BE2C (cell line): ENCODE data around the gene SIRT6.

Experiments used
- DNase-seq: peaks from one replicate; pipeline ENCODE4 v3.0.0-alpha.2; 2020
- H3K27me3 ChIP-seq: fragments of 250-450 bp; sonication (Bioruptor Pico); 2 replicates; pipeline ENCODE4 v1.5.1; 2020; ENCODE audit warnings: mild to moderate bottlenecking
- H3K36me3 ChIP-seq: fragments of 250-450 bp; sonication (Bioruptor Pico); 2 replicates; pipeline ENCODE4 v1.5.1; 2020; ENCODE audit warnings: mild to moderate bottlenecking
- H3K4me1 ChIP-seq: fragments of 250-450 bp; sonication (Bioruptor Pico); 2 replicates; pipeline ENCODE4 v1.5.1; 2020
- H3K4me3 ChIP-seq: 2 replicates; pipeline ENCODE4 v1.5.1; 2011; ENCODE audit warnings: low read depth, low read length
- H3K9me3 ChIP-seq: fragments of 250-450 bp; sonication (Bioruptor Pico); 2 replicates; pipeline ENCODE4 v1.5.1; 2020
- CTCF ChIP-seq: IDR thresholded peaks from 2 replicates; pipeline ENCODE4 v1.5.1; 2012; ENCODE audit warnings: mild to moderate bottlenecking, low read depth, low read length

The SIRT6 gene

DNA sequence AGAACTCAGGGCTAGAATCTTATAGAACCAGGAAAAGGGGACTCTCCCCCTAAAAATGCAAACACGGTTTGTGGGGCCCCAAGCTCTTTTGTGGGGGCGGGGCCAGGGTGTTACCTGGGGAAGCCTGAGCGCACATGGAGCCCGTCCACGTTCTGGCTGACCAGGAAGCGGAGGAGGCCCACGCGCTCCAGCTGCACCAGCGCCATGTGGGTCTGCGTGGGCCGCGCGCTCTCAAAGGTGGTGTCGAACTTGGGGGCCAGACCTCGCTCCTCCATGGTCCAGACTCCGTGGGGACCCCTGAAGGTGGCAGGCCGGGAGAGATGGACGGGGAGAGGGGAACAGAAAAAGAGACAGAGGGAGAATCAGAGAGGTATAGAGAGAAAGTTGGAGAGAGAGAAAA lies 3.4 kb downstream of the SIRT6 start:
- Histone ChIP-seq H3K36me3 (peaks cover 7% of the 10 kb centered on the region), H3K4me3 (no peak overlapping the region), H3K4me1 (no peaks in the 10 kb centered on the region), H3K9me3 (no peaks in the 10 kb centered on the region), H3K27me3 (no peaks in the 10 kb centered on the region)
- no peak for TF ChIP-seq CTCF
- DNase-seq: no peak

DNA sequence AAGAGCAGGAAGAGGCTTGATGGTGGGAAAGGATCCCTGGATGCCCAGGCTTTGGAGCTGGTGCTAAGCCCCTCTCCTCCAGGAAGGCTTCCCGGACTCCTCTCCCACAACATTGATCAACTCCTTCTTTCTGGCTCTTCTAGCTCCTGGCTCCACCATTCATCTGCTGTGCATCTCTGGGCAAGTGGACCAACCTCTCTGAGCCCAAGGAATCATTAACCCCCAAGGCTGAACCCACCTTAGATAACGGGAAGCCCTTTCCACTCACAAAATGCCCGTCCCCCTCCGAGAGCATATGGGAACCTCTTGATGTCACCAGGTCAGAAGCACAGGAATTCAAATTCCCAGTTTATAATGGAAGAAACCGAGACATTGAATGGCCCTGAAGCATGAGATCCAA lies 5.2 kb downstream of the SIRT6 start:
- Histone ChIP-seq H3K36me3 (peaks cover 7% of the 10 kb centered on the region), H3K4me3 (no peak overlapping the region), H3K9me3 (no peaks in the 10 kb centered on the region), H3K27me3 (peaks cover 13% of the 10 kb centered on the region), H3K4me1 (no peaks in the 10 kb centered on the region)
- TF ChIP-seq CTCF: no peak
- DNase-seq: no peak

DNA sequence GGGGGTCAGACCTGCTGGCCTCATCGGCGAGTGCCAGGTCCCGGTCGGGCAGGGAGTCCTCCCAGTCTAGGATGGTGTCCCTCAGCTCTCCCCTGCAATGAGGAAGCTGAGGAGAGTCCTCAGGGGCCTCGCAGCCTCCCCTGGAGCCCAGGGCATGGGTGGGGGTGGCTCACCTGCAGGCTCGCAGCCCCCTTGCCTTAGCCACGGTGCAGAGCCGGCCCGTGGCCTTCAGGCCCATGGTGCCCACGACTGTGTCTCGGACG lies 6.8 kb downstream of the SIRT6 start:
- Histone ChIP-seq H3K9me3 (no peaks in the 10 kb centered on the region), H3K36me3 (peaks cover 6% of the 10 kb centered on the region), H3K4me1 (no peaks in the 10 kb centered on the region), H3K4me3 (no peak overlapping the region), H3K27me3 (peaks cover 18% of the 10 kb centered on the region)
- DNase-seq: no peak
- TF ChIP-seq CTCF: no peak

DNA sequence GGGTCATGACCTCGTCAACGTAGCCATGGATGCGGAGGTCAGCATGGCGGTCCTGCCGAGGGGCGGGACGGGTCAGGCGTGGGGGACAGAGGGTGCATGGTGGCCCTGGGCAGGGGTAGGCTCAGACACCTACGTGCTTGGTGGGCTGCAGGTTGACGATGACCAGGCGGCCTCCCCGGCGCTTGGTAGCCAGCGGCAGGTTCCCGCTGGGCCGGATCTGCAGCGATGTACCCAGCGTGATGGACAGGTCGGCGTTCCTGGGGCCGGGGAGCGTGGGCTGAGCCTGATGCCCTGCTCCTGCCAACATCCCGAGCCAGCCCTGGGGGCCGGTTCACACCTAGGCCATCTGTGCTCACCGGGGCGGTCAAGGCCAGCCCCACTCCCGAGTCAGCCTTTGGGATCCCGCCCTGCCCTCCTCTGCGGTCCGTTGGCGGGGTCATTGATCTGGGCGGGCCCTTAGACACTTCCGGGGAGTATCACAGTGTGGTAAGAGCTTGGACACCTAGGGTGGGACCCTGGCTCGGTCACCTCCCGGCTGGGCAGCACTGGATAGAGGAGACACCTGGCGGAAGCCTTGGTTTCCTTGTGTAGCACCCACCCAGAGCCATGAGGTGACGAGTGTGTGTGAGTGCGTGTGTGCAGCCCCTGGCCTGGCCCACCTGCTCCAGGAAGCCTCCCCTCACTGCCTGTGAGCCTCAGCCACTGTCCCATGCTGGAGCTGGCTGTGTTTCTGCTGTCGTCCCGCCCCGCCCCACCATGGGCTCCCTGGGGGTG lies 7.3 kb downstream of the SIRT6 start:
- H3K27me3 ChIP-seq: peaks cover 18% of the 10 kb centered on the region
- DNase-seq: no peak
- H3K9me3 ChIP-seq: no peaks in the 10 kb centered on the region
- no peaks in the 10 kb centered on the region for H3K4me1 ChIP-seq
- TF ChIP-seq CTCF: no peak
- peaks cover under 1% of the 10 kb centered on the region; the same call in 1 of the 2 replicates for H3K36me3 ChIP-seq
- H3K4me3 ChIP-seq: no peak overlapping the region

GRCh38 chr19:4174213-4174894 lies 8.0 kb downstream of the SIRT6 start:
- Histone ChIP-seq H3K27me3 (peaks cover 18% of the 10 kb centered on the region), H3K9me3 (no peaks in the 10 kb centered on the region), H3K36me3 (no peaks in the 10 kb centered on the region), H3K4me1 (no peaks in the 10 kb centered on the region), H3K4me3 (no peak overlapping the region)
- TF ChIP-seq CTCF: no peak
- DNase-seq: no peak
